Measurements from ENCODE around the gene CTNND2. TPM values are rescaled to one million over a fixed set of nuclear protein-coding genes. Genes with fewer than 3 reads are reported as not detected.
"Not testable (repeated sequence)": the region's sequence is repeated elsewhere in the genome, so short reads cannot be mapped to it uniquely, and the experiment has no call there.

Gene CTNND2
- total RNA-seq, 1 donor from 2014 or later: 13.9 TPM

- peaks cover 6% of the 10 kb centered on the region for H3K36me3 Mint-ChIP-seq
- peaks cover 18% of the 10 kb centered on the region for H3K4me1 Mint-ChIP-seq
- no peak overlapping the region for H2AFZ ChIP-seq (replicated peaks)
- no peak for TF ChIP-seq EZH2 (IDR thresholded peaks at IDR 0.05)
- no peak for TF ChIP-seq EZH2phosphoT487 (IDR thresholded peaks at IDR 0.05)
- no peak for TF ChIP-seq CTCF (IDR thresholded peaks at IDR 0.05)
- no peaks in the 10 kb centered on the region for H3F3A ChIP-seq (ENCODE audit: low read depth)
- H3K79me2 ChIP-seq (ENCODE audit: low read depth): no peaks in the 10 kb centered on the region
- no peaks in the 10 kb centered on the region for H3K36me3 ChIP-seq
- no peaks in the 10 kb centered on the region for H4K20me1 ChIP-seq (ENCODE audit: low read depth)
- H3K4me3 Mint-ChIP-seq: no peak overlapping the region
- H3K4me1 ChIP-seq: peaks cover 18% of the 10 kb centered on the region
- H3K4me3 ChIP-seq: no peak overlapping the region
- no peaks in the 10 kb centered on the region for H3K9me3 ChIP-seq (ENCODE audit: low read depth)
- no peaks in the 10 kb centered on the region for H3K27me3 Mint-ChIP-seq (ENCODE audit: insufficient read depth, low read depth)
- H3K27ac ChIP-seq: no peak overlapping the region
- no peak overlapping the region for H3K27ac Mint-ChIP-seq
- H3K27me3 ChIP-seq: no peaks in the 10 kb centered on the region
- DNase-seq (ENCODE audit: low spot score): no peak
- H3K9me3 Mint-ChIP-seq: peaks cover 5% of the 10 kb centered on the region
- H3K4me2 ChIP-seq: no peak overlapping the region
- no peak overlapping the region for H3K9ac ChIP-seq
These were observed 51.1 kb downstream of the CTNND2 start for GRCh38 chr5:11853140-11853539.

- no peaks in the 10 kb centered on the region for H3K9me3 ChIP-seq (ENCODE audit: low read depth)
- Mint-ChIP-seq H3K27ac (no peak overlapping the region), H3K36me3 (peaks cover 6% of the 10 kb centered on the region), H3K27me3 (ENCODE audit: insufficient read depth, low read depth) (no peaks in the 10 kb centered on the region), H3K9me3 (peaks cover 4% of the 10 kb centered on the region), H3K4me3 (no peak overlapping the region), H3K4me1 (peaks cover 18% of the 10 kb centered on the region)
- H3K79me2 ChIP-seq (ENCODE audit: low read depth): no peaks in the 10 kb centered on the region
- peaks cover 18% of the 10 kb centered on the region for H3K4me1 ChIP-seq
- H3K27ac ChIP-seq: no peak overlapping the region
- H3F3A ChIP-seq (ENCODE audit: low read depth): no peaks in the 10 kb centered on the region
- H3K4me2 ChIP-seq: no peak overlapping the region
- no peaks in the 10 kb centered on the region for H3K27me3 ChIP-seq
- TF ChIP-seq EZH2phosphoT487 (IDR thresholded peaks at IDR 0.05) (no peak), EZH2 (IDR thresholded peaks at IDR 0.05) (no peak)
- no peak for DNase-seq (ENCODE audit: low spot score)
- H3K9ac ChIP-seq: no peak overlapping the region
- no peak overlapping the region for H3K4me3 ChIP-seq
- no peaks in the 10 kb centered on the region for H3K36me3 ChIP-seq
- no peak overlapping the region for H2AFZ ChIP-seq (replicated peaks)
- no peaks in the 10 kb centered on the region for H4K20me1 ChIP-seq (ENCODE audit: low read depth)
These were observed 51.5 kb downstream of the CTNND2 start for GRCh38 chr5:11852717-11853087.

- H3K36me3 Mint-ChIP-seq: peaks cover 2% of the 10 kb centered on the region
- H3K4me1 Mint-ChIP-seq: peaks cover 18% of the 10 kb centered on the region
- H3K27me3 ChIP-seq: no peaks in the 10 kb centered on the region
- H3F3A ChIP-seq (ENCODE audit: low read depth): no peaks in the 10 kb centered on the region
- no peak overlapping the region for H3K27ac Mint-ChIP-seq
- peaks cover 3% of the 10 kb centered on the region for H3K9me3 Mint-ChIP-seq
- no peaks in the 10 kb centered on the region for H3K9me3 ChIP-seq (ENCODE audit: low read depth)
- no peak overlapping the region for H2AFZ ChIP-seq (replicated peaks)
- TF ChIP-seq EZH2phosphoT487 (IDR thresholded peaks at IDR 0.05) (no peak), CTCF (IDR thresholded peaks at IDR 0.05) (no peak), EZH2 (IDR thresholded peaks at IDR 0.05) (no peak)
- no peaks in the 10 kb centered on the region for H4K20me1 ChIP-seq (ENCODE audit: low read depth)
- no peak overlapping the region for H3K27ac ChIP-seq
- H3K79me2 ChIP-seq (ENCODE audit: low read depth): no peaks in the 10 kb centered on the region
- no peak overlapping the region for H3K4me3 ChIP-seq
- H3K4me2 ChIP-seq: no peak overlapping the region
- H3K9ac ChIP-seq: no peak overlapping the region
- DNase-seq (ENCODE audit: low spot score): peak; percentile 5
- H3K27me3 Mint-ChIP-seq (ENCODE audit: insufficient read depth, low read depth): no peaks in the 10 kb centered on the region
- no peaks in the 10 kb centered on the region for H3K36me3 ChIP-seq
- H3K4me3 Mint-ChIP-seq: no peak overlapping the region
- H3K4me1 ChIP-seq: peaks cover 18% of the 10 kb centered on the region
These were observed 52.1 kb downstream of the CTNND2 start for GRCh38 chr5:11851965-11852716.

- Histone ChIP-seq H3K9me3 (ENCODE audit: low read depth) (no peaks in the 10 kb centered on the region), H4K20me1 (ENCODE audit: low read depth) (no peaks in the 10 kb centered on the region), H3K9ac (no peak overlapping the region), H3K4me1 (peaks cover 18% of the 10 kb centered on the region), H3K27me3 (no peaks in the 10 kb centered on the region), H3K27ac (no peak overlapping the region), H3K36me3 (no peaks in the 10 kb centered on the region), H2AFZ (replicated peaks) (no peak overlapping the region), H3F3A (ENCODE audit: low read depth) (no peaks in the 10 kb centered on the region), H3K4me3 (no peak overlapping the region), H3K79me2 (ENCODE audit: low read depth) (no peaks in the 10 kb centered on the region), H3K4me2 (no peak overlapping the region)
- Mint-ChIP-seq H3K4me3 (no peak overlapping the region), H3K4me1 (peaks cover 18% of the 10 kb centered on the region), H3K9me3 (peaks cover 2% of the 10 kb centered on the region), H3K36me3 (no peaks in the 10 kb centered on the region), H3K27ac (no peak overlapping the region), H3K27me3 (ENCODE audit: insufficient read depth, low read depth) (no peaks in the 10 kb centered on the region)
- DNase-seq (ENCODE audit: low spot score): peak; percentile 7
- TF ChIP-seq EZH2 (IDR thresholded peaks at IDR 0.05) (no peak), CTCF (IDR thresholded peaks at IDR 0.05) (no peak), EZH2phosphoT487 (IDR thresholded peaks at IDR 0.05) (no peak)
These were observed 52.8 kb downstream of the CTNND2 start for GRCh38 chr5:11851416-11851815.

- not testable (repeated sequence) for H3F3A ChIP-seq (ENCODE audit: low read depth); H3K27me3 ChIP-seq; H3K27ac Mint-ChIP-seq; H3K79me2 ChIP-seq (ENCODE audit: low read depth); H3K4me3 Mint-ChIP-seq; H3K4me2 ChIP-seq; H3K4me1 Mint-ChIP-seq; H3K36me3 ChIP-seq; H3K36me3 Mint-ChIP-seq; H2AFZ ChIP-seq (replicated peaks); H3K4me3 ChIP-seq; H4K20me1 ChIP-seq (ENCODE audit: low read depth); H3K9ac ChIP-seq; H3K4me1 ChIP-seq; H3K9me3 ChIP-seq (ENCODE audit: low read depth); H3K27ac ChIP-seq; H3K27me3 Mint-ChIP-seq (ENCODE audit: insufficient read depth, low read depth); DNase-seq (ENCODE audit: low spot score)
- peaks cover 38% of the 10 kb centered on the region for H3K9me3 Mint-ChIP-seq
These were observed 75.7 kb downstream of the CTNND2 start for GRCh38 chr5:11828566-11828965.
